Stomach (tissue), 4 donors: ENCODE measurements around the gene PBX2.

Source experiments
- POLR2A ChIP-seq, 4 donors: fragments of 450-650 bp; IDR thresholded peaks; one replicate each; pipeline ENCODE4 v1.6.1; 2016; ENCODE audit warnings: antibody characterized with exemption in 4 of 4, control low read depth in 2 of 4, mild to moderate bottlenecking in 1 of 4, moderate library complexity in 1 of 4
- POLR2AphosphoS5 ChIP-seq, 3 donors: sonication (generic); formaldehyde crosslinking; IDR thresholded peaks; one replicate each; pipeline ENCODE4 v1.6.1; 2016; ENCODE audit warnings: antibody characterized with exemption in 3 of 3
- TF ChIP-seq, protein P1 (sequence below), 7 experiments: fragments of 450-650 bp in 4 of 7; fragments of 200-600 bp in 3 of 7; sonication (generic) in 3 of 7; IDR thresholded peaks; one replicate each; pipeline ENCODE4 v1.5.1; 2016 to 2019; ENCODE audit warnings: antibody characterized with exemption in 7 of 7, control low read depth in 2 of 7, mild to moderate bottlenecking in 1 of 7

DNA sequence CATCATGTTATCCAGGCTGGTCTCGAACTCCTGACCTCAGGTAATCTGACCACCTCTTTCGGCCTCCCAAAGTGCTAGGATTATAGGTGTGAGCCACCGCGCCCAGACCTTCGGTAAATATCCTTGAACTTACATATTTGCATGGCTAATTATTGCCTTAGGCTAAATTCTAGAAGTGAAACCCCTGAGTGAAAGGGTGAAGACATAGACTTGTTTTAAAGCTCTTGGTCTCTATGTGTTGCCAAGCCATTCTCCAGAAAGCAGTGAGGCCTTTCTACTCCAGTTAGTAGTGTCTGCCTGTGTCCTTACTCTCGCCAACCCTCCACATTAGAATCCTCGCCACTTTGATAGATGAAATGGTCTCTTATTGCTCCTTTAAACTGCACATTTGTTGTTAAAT, 36.4 kb upstream of the PBX2 start:
- TF ChIP-seq, protein P1, sequence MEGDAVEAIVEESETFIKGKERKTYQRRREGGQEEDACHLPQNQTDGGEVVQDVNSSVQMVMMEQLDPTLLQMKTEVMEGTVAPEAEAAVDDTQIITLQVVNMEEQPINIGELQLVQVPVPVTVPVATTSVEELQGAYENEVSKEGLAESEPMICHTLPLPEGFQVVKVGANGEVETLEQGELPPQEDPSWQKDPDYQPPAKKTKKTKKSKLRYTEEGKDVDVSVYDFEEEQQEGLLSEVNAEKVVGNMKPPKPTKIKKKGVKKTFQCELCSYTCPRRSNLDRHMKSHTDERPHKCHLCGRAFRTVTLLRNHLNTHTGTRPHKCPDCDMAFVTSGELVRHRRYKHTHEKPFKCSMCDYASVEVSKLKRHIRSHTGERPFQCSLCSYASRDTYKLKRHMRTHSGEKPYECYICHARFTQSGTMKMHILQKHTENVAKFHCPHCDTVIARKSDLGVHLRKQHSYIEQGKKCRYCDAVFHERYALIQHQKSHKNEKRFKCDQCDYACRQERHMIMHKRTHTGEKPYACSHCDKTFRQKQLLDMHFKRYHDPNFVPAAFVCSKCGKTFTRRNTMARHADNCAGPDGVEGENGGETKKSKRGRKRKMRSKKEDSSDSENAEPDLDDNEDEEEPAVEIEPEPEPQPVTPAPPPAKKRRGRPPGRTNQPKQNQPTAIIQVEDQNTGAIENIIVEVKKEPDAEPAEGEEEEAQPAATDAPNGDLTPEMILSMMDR (IDR thresholded peaks at IDR 0.05): no peak
- TF ChIP-seq POLR2AphosphoS5 (IDR thresholded peaks at IDR 0.05) (no peak), POLR2A (IDR thresholded peaks at IDR 0.05) (no peak)
